HG02973 (cell line): Measurements from ENCODE around the gene SERPINB10.

Experiments used
- ATAC-seq: cut with Tn5 transposase; IDR thresholded peaks from one replicate; pipeline ENCODE4 v1.9.1; 2021; ENCODE audit warnings: moderate library complexity; ENCODE audit not compliant: unreplicated experiment

Gene SERPINB10

GRCh38 chr18:63977040-63977439, 69.3 kb downstream of the SERPINB10 start:
- no peak for ATAC-seq

- peak; percentile 81 for ATAC-seq
These were observed 71.7 kb downstream of the SERPINB10 start for GRCh38 chr18:63979409-63979920.

- ATAC-seq, result no peak
These were observed 72.3 kb downstream of the SERPINB10 start for GRCh38 chr18:63980027-63980426.

GRCh38 chr18:63980896-63981460, 73.2 kb downstream of the SERPINB10 start:
- ATAC-seq, result no peak

- ATAC-seq, result no peak
These were observed 74.0 kb downstream of the SERPINB10 start for GRCh38 chr18:63981719-63982118.

- ATAC-seq, result no peak
These were observed 74.6 kb downstream of the SERPINB10 start for GRCh38 chr18:63982361-63982760.
